Activated CD8-positive, alpha-beta T cell treated with anti-CD3 and anti-CD28 coated beads for 36 hours (primary cell): Measurements from ENCODE around the gene ATG4C. TPM values are rescaled to one million over a fixed set of nuclear protein-coding genes. Genes with fewer than 3 reads are reported as not detected.
"Not testable (repeated sequence)": the region's sequence is repeated elsewhere in the genome, so short reads cannot be mapped to it uniquely, and the experiment has no call there.

Experiments
- ATAC-seq: fragments of 200-7000 bp; cut with Tn5 transposase; one replicate; pipeline ENCODE4 v1.10.0; 2021; ENCODE audit warnings: mild to moderate bottlenecking, moderate library complexity
- CTCF ChIA-PET: fragments of 350-600 bp; sonication (Branson Sonifier 250); formaldehyde crosslinking; loops from one replicate; lab custom pipeline; 2021; ENCODE audit warnings: antibody characterized with exemption; lab: Charles Lee
- POLR2A ChIA-PET: fragments of 350-600 bp; sonication (Branson Sonifier 250); formaldehyde crosslinking; loops from one replicate; lab custom pipeline; 2021; ENCODE audit warnings: antibody characterized with exemption; lab: Charles Lee
- DNase-seq: peaks from one replicate; pipeline ENCODE4 v3.0.0-alpha.2; 2020
- H3K27ac Mint-ChIP-seq: one replicate; pipeline ENCODE4 v1.8.0; 2021; ENCODE audit warnings: mild to moderate bottlenecking, mixed read lengths
- H3K27me3 Mint-ChIP-seq: one replicate; pipeline ENCODE4 v1.8.0; 2021; ENCODE audit warnings: mixed read lengths
- H3K36me3 Mint-ChIP-seq: one replicate; pipeline ENCODE4 v1.8.0; 2021; ENCODE audit warnings: low read depth, mixed read lengths
- H3K4me1 Mint-ChIP-seq: one replicate; pipeline ENCODE4 v1.8.0; 2021; ENCODE audit warnings: low read depth, mixed read lengths
- H3K4me3 Mint-ChIP-seq: one replicate; pipeline ENCODE4 v1.8.0; 2021; ENCODE audit warnings: mild to moderate bottlenecking, moderate library complexity, mixed read lengths
- H3K9me3 Mint-ChIP-seq: one replicate; pipeline ENCODE4 v1.8.0; 2021; ENCODE audit warnings: mixed read lengths
- CTCF ChIP-seq: fragments of 200-600 bp; IDR thresholded peaks from one replicate; pipeline ENCODE4 v1.8.0; 2022; ENCODE audit warnings: antibody characterized with exemption, mild to moderate bottlenecking
- intact Hi-C: fragments of 100-400 bp; cut with micrococcal nuclease; formaldehyde crosslinking; loops from one replicate; pipeline ENCODE4 v1.10.0; 2022
- total RNA-seq, 2 experiments: library from RNA; stranded (reverse); gene quantifications; one replicate each; pipeline ENCODE4 v1.2.3, GENCODE V29; 2021

ATG4C gene
- total RNA-seq, 2 experiments from 2014 or later: 13.7 to 15.5 TPM

GRCh38 chr1:62761223-62761870, 22.6 kb upstream of the ATG4C start:
- intact Hi-C loops, H3K27me3 Mint-ChIP-seq, H3K27ac Mint-ChIP-seq, DNase-seq, ATAC-seq, POLR2A ChIA-PET, H3K9me3 Mint-ChIP-seq, H3K4me1 Mint-ChIP-seq, H3K4me3 Mint-ChIP-seq, H3K36me3 Mint-ChIP-seq: not testable (repeated sequence)
- CTCF ChIA-PET: interaction anchor here (1.2 kb wide), 1 partner anchor 16 kb away, joined by 3 read pairs; no protein-coding TSS in a partner anchor

GRCh38 chr1:62762027-62762426, 21.9 kb upstream of the ATG4C start:
- H3K36me3 Mint-ChIP-seq, H3K4me1 Mint-ChIP-seq, H3K27me3 Mint-ChIP-seq, H3K9me3 Mint-ChIP-seq, H3K27ac Mint-ChIP-seq, ATAC-seq, DNase-seq, H3K4me3 Mint-ChIP-seq, intact Hi-C loops, POLR2A ChIA-PET, CTCF ChIA-PET: not testable (repeated sequence)

DNA sequence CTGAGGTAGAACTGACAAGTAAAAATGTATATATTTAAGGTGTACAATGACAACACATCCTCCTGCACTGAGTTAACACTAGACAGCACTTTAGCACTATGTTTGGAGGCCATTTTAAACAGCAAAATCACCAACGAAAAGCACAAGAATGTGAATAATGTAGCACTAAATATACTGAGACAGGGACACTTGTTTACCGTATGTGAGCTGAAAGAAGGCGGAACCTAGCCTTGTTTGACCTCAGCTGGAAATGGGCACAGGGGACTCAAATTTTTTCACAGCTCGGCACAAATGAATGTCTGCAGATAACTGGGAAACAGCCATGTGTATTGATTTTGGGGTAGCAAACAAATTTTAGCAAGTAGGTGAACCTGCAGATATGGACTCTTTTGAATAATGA, 18.0 kb upstream of the ATG4C start:
- Mint-ChIP-seq H3K4me1 (no peaks in the 10 kb centered on the region), H3K27ac (no peak overlapping the region), H3K9me3 (no peaks in the 10 kb centered on the region), H3K4me3 (no peak overlapping the region), H3K36me3 (no peaks in the 10 kb centered on the region), H3K27me3 (peaks cover 6% of the 10 kb centered on the region)
- ChIA-PET POLR2A (interaction anchor here (0.6 kb wide), 1 partner anchor 16 kb away, joined by 3 read pairs; no protein-coding TSS in a partner anchor), CTCF (no interaction called here)
- intact Hi-C loops: no loop called here
- DNase-seq (no peak), ATAC-seq (no peak)
- TF ChIP-seq CTCF: no peak

DNA sequence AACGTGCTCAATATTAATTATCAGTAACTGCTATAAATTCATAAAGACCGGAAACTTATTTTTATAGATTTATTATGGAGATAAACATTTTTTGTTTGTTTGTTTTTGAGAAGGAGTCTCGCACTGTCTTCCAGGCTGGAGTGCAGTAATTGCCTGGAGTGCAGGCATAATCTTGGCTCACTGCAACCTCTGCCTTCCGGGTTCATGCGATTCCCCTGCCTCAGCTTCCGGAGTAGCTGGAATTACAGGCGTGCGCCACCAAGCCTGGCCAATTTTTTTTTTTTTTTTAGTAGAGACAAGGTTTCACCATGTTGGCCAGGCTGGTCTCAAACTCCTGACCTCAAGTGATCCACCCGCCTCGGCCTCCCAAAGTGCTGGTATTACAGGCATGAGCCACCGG, 15.4 kb upstream of the ATG4C start:
- H3K27me3 Mint-ChIP-seq, ATAC-seq, POLR2A ChIA-PET, H3K27ac Mint-ChIP-seq, CTCF ChIA-PET, intact Hi-C loops, H3K4me1 Mint-ChIP-seq, H3K36me3 Mint-ChIP-seq, DNase-seq, H3K4me3 Mint-ChIP-seq: not testable (repeated sequence)
- H3K9me3 Mint-ChIP-seq: peaks cover 11% of the 10 kb centered on the region

DNA sequence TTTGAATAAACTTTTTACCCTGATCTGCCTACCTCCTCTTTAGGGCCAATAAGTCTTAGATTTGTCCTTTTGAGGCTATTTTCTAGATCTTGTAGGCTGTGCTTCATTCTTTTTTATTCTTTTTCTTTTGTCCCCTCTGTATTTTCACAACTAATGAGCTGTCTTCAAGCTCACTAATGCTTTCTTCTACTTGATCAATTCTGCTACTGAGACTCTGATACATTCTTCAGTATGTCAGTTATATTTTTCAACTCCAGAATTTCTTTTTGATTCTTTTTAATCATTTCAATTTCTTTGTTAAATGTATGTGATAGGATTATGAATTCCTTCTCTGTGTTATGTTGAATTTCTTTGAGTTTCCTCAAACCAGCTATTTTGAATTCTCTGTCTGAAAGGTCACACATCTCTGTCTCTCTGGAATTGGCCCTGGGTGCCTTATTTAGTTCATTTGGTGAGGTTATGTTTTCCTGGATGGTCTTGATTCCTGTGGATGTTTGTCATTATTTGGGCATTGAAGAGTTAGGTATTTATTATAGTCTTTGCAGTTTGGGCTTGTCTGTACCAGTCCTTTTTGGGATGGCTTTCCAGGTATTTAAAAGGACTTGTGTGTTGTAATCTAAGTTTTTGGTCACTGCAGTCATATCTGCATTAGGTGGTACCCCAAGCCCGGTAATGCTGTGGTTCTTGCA, 11.2 kb upstream of the ATG4C start:
- Mint-ChIP-seq H3K9me3 (peaks cover 11% of the 10 kb centered on the region), H3K4me1 (no peaks in the 10 kb centered on the region), H3K4me3 (no peak overlapping the region), H3K27ac (no peak overlapping the region), H3K36me3 (no peaks in the 10 kb centered on the region), H3K27me3 (peaks cover 9% of the 10 kb centered on the region)
- ATAC-seq (no peak), DNase-seq (no peak)
- intact Hi-C loops: no loop called here
- POLR2A ChIA-PET: no interaction called here
- CTCF ChIA-PET: interaction anchor here (1.1 to 1.5 kb wide), 3 partner anchors 9 to 70 kb away, joined by 3 to 4 read pairs (median 3); no protein-coding TSS in a partner anchor
- TF ChIP-seq CTCF: no peak

DNA sequence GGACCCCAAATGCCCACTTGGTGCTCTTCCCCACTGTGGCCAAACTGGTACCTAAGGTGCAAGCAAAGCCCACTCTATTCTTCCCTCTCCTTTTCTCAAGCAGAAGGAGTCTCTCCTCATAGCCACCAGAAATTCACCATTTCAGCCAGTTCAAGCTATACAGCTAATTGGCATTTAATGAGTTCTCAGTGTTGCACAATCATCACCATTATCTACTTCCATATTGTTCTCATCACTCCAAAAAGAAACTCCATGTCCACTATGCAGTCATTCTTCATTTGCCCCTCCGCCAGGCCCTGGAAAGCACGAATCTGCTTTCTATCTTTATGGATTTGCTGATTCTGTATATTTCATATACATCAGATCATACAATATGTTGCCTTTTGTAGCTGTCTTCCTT, 9.9 kb upstream of the ATG4C start:
- no peak for TF ChIP-seq CTCF
- peaks cover 11% of the 10 kb centered on the region for H3K9me3 Mint-ChIP-seq
- intact Hi-C loops: no loop called here
- CTCF ChIA-PET: interaction anchor here (1.1 kb wide), 1 partner anchor 68 kb away, joined by 4 read pairs; no protein-coding TSS in a partner anchor
- POLR2A ChIA-PET: no interaction called here
- no peak overlapping the region for H3K27ac Mint-ChIP-seq
- peaks cover 10% of the 10 kb centered on the region for H3K27me3 Mint-ChIP-seq
- H3K4me1 Mint-ChIP-seq: no peaks in the 10 kb centered on the region
- no peak for ATAC-seq
- no peaks in the 10 kb centered on the region for H3K36me3 Mint-ChIP-seq
- no peak for DNase-seq
- no peak overlapping the region for H3K4me3 Mint-ChIP-seq
